Measurements from ENCODE around the gene LDHAL6B.

LDHAL6B gene

GRCh38 chr15:59178151-59178695, 28.4 kb upstream of the LDHAL6B start:
- no peak overlapping the region for H2AFZ ChIP-seq (ENCODE audit: insufficient read depth, low read length, poor library complexity)
- H3K23ac ChIP-seq (ENCODE audit: low read length): no peak overlapping the region
- no peak for DNase-seq
- H2BK5ac ChIP-seq (ENCODE audit: low read depth, low read length, poor library complexity): no peak overlapping the region
- no peak overlapping the region for H3K27ac ChIP-seq (ENCODE audit: low read depth, low read length)
- H2BK12ac ChIP-seq (ENCODE audit: low read length): no peak overlapping the region
- H3K79me2 ChIP-seq (ENCODE audit: control insufficient read depth, insufficient read depth, low read length, poor library complexity): no peaks in the 10 kb centered on the region
- H3K79me1 ChIP-seq (ENCODE audit: low read length): no peaks in the 10 kb centered on the region
- no peak overlapping the region for H3K14ac ChIP-seq (ENCODE audit: low read length)
- no peak overlapping the region for H3K4ac ChIP-seq (ENCODE audit: low read depth, low read length)
- no peaks in the 10 kb centered on the region for H3K27me3 ChIP-seq (ENCODE audit: insufficient read depth, low read length)
- peaks cover 0 to 2% of the 10 kb centered on the region in 2 experiments for H3K4me1 ChIP-seq (ENCODE audit: control insufficient read depth in 1 of 2, insufficient read depth in 2 of 2, low read length in 2 of 2)
- no CpG with 5 or more reads among the region's 16 CpGs for WGBS (ENCODE audit: extremely low coverage, insufficient coverage, insufficient read length)
- no peak overlapping the region for H3K9ac ChIP-seq (ENCODE audit: low read length)
- no peak overlapping the region for H4K8ac ChIP-seq (ENCODE audit: low read depth, low read length)
- no peak overlapping the region for H4K12ac ChIP-seq (ENCODE audit: low read depth, low read length)
- H3K4me2 ChIP-seq (ENCODE audit: low read length): no peak overlapping the region
- no peak overlapping the region for H3K4me3 ChIP-seq (ENCODE audit: low read depth, low read length)
- H4K91ac ChIP-seq (ENCODE audit: low read depth, low read length): no peak overlapping the region
- no peak overlapping the region for H3K18ac ChIP-seq (ENCODE audit: low read length)
- no peak overlapping the region for H2BK120ac ChIP-seq (ENCODE audit: insufficient read depth, low read length, poor library complexity)
- H3K9me3 ChIP-seq (ENCODE audit: insufficient read depth, low read depth, low read length): peaks cover 2% of the 10 kb centered on the region
- H3K36me3 ChIP-seq (ENCODE audit: control insufficient read depth in 1 of 2, insufficient read depth in 2 of 2, low read length in 2 of 2): peaks cover 10 to 13% of the 10 kb centered on the region in 2 experiments
- no peak overlapping the region for H2AK5ac ChIP-seq (ENCODE audit: low read length)

- H2BK120ac ChIP-seq (ENCODE audit: insufficient read depth, low read length, poor library complexity): no peak overlapping the region
- peaks cover 2% of the 10 kb centered on the region for H3K9me3 ChIP-seq (ENCODE audit: insufficient read depth, low read depth, low read length)
- no peak overlapping the region for H2AK5ac ChIP-seq (ENCODE audit: low read length)
- no peak overlapping the region for H4K12ac ChIP-seq (ENCODE audit: low read depth, low read length)
- H3K4me2 ChIP-seq (ENCODE audit: low read length): no peak overlapping the region
- no peak overlapping the region for H3K18ac ChIP-seq (ENCODE audit: low read length)
- H2BK12ac ChIP-seq (ENCODE audit: low read length): no peak overlapping the region
- H3K27me3 ChIP-seq (ENCODE audit: insufficient read depth, low read length): no peaks in the 10 kb centered on the region
- H3K14ac ChIP-seq (ENCODE audit: low read length): no peak overlapping the region
- H4K8ac ChIP-seq (ENCODE audit: low read depth, low read length): no peak overlapping the region
- H3K79me1 ChIP-seq (ENCODE audit: low read length): no peaks in the 10 kb centered on the region
- H3K36me3 ChIP-seq (ENCODE audit: control insufficient read depth in 1 of 2, insufficient read depth in 2 of 2, low read length in 2 of 2): peaks cover 8 to 9% of the 10 kb centered on the region in 2 experiments
- H4K91ac ChIP-seq (ENCODE audit: low read depth, low read length): no peak overlapping the region
- no peak for DNase-seq
- no peak overlapping the region for H3K4ac ChIP-seq (ENCODE audit: low read depth, low read length)
- no peak overlapping the region for H3K23ac ChIP-seq (ENCODE audit: low read length)
- no CpG with 5 or more reads among the region's 5 CpGs for WGBS (ENCODE audit: extremely low coverage, insufficient coverage, insufficient read length)
- H3K27ac ChIP-seq (ENCODE audit: low read depth, low read length): no peak overlapping the region
- H2BK5ac ChIP-seq (ENCODE audit: low read depth, low read length, poor library complexity): no peak overlapping the region
- no peak overlapping the region for H3K4me3 ChIP-seq (ENCODE audit: low read depth, low read length)
- H3K79me2 ChIP-seq (ENCODE audit: control insufficient read depth, insufficient read depth, low read length, poor library complexity): no peaks in the 10 kb centered on the region
- no peak overlapping the region for H2AFZ ChIP-seq (ENCODE audit: insufficient read depth, low read length, poor library complexity)
- H3K4me1 ChIP-seq (ENCODE audit: control insufficient read depth in 1 of 2, insufficient read depth in 2 of 2, low read length in 2 of 2): peaks cover 0 to 2% of the 10 kb centered on the region in 2 experiments
- no peak overlapping the region for H3K9ac ChIP-seq (ENCODE audit: low read length)
Measured at GRCh38 chr15:59179717-59180116, 26.9 kb upstream of the LDHAL6B start.

GRCh38 chr15:59180945-59181600, 25.6 kb upstream of the LDHAL6B start:
- no peak overlapping the region for H2BK120ac ChIP-seq (ENCODE audit: insufficient read depth, low read length, poor library complexity)
- H2BK12ac ChIP-seq (ENCODE audit: low read length): no peak overlapping the region
- no peak overlapping the region for H2AFZ ChIP-seq (ENCODE audit: insufficient read depth, low read length, poor library complexity)
- no peaks in the 10 kb centered on the region for H3K79me2 ChIP-seq (ENCODE audit: control insufficient read depth, insufficient read depth, low read length, poor library complexity)
- H3K4ac ChIP-seq (ENCODE audit: low read depth, low read length): no peak overlapping the region
- no peak overlapping the region for H3K23ac ChIP-seq (ENCODE audit: low read length)
- H3K79me1 ChIP-seq (ENCODE audit: low read length): no peaks in the 10 kb centered on the region
- no peak overlapping the region for H4K91ac ChIP-seq (ENCODE audit: low read depth, low read length)
- H3K27ac ChIP-seq (ENCODE audit: low read depth, low read length): no peak overlapping the region
- H3K4me3 ChIP-seq (ENCODE audit: low read depth, low read length): no peak overlapping the region
- H3K18ac ChIP-seq (ENCODE audit: low read length): no peak overlapping the region
- no peak overlapping the region for H4K8ac ChIP-seq (ENCODE audit: low read depth, low read length)
- no peak overlapping the region for H3K4me2 ChIP-seq (ENCODE audit: low read length)
- no peak overlapping the region for H3K9ac ChIP-seq (ENCODE audit: low read length)
- H3K14ac ChIP-seq (ENCODE audit: low read length): no peak overlapping the region
- no peak for DNase-seq
- no peak overlapping the region for H2AK5ac ChIP-seq (ENCODE audit: low read length)
- peaks cover 2% of the 10 kb centered on the region for H3K9me3 ChIP-seq (ENCODE audit: insufficient read depth, low read depth, low read length)
- H2BK5ac ChIP-seq (ENCODE audit: low read depth, low read length, poor library complexity): no peak overlapping the region
- H3K4me1 ChIP-seq (ENCODE audit: control insufficient read depth in 1 of 2, insufficient read depth in 2 of 2, low read length in 2 of 2): peaks cover 0 to 2% of the 10 kb centered on the region in 2 experiments
- peaks cover 8 to 9% of the 10 kb centered on the region in 2 experiments for H3K36me3 ChIP-seq (ENCODE audit: control insufficient read depth in 1 of 2, insufficient read depth in 2 of 2, low read length in 2 of 2)
- no peak overlapping the region for H4K12ac ChIP-seq (ENCODE audit: low read depth, low read length)
- no CpG with 5 or more reads among the region's 5 CpGs for WGBS (ENCODE audit: extremely low coverage, insufficient coverage, insufficient read length)
- no peaks in the 10 kb centered on the region for H3K27me3 ChIP-seq (ENCODE audit: insufficient read depth, low read length)

GRCh38 chr15:59185725-59186124, 20.9 kb upstream of the LDHAL6B start:
- no peak overlapping the region for H2BK12ac ChIP-seq (ENCODE audit: low read length)
- peaks cover 0 to 2% of the 10 kb centered on the region in 2 experiments for H3K36me3 ChIP-seq (ENCODE audit: control insufficient read depth in 1 of 2, insufficient read depth in 2 of 2, low read length in 2 of 2)
- no peak overlapping the region for H3K4ac ChIP-seq (ENCODE audit: low read depth, low read length)
- no peak overlapping the region for H3K27ac ChIP-seq (ENCODE audit: low read depth, low read length)
- H4K91ac ChIP-seq (ENCODE audit: low read depth, low read length): no peak overlapping the region
- H3K4me2 ChIP-seq (ENCODE audit: low read length): no peak overlapping the region
- no peak overlapping the region for H3K23ac ChIP-seq (ENCODE audit: low read length)
- no peaks in the 10 kb centered on the region for H3K27me3 ChIP-seq (ENCODE audit: insufficient read depth, low read length)
- WGBS (ENCODE audit: extremely low coverage, insufficient coverage, insufficient read length): no CpG with 5 or more reads among the region's 2 CpGs
- H3K14ac ChIP-seq (ENCODE audit: low read length): no peak overlapping the region
- H4K12ac ChIP-seq (ENCODE audit: low read depth, low read length): no peak overlapping the region
- no peaks in the 10 kb centered on the region for H3K79me1 ChIP-seq (ENCODE audit: low read length)
- H3K9me3 ChIP-seq (ENCODE audit: insufficient read depth, low read depth, low read length): peaks cover 2% of the 10 kb centered on the region
- no peak overlapping the region for H2AK5ac ChIP-seq (ENCODE audit: low read length)
- no peak overlapping the region for H2BK120ac ChIP-seq (ENCODE audit: insufficient read depth, low read length, poor library complexity)
- no peak overlapping the region for H2BK5ac ChIP-seq (ENCODE audit: low read depth, low read length, poor library complexity)
- H4K8ac ChIP-seq (ENCODE audit: low read depth, low read length): no peak overlapping the region
- H3K18ac ChIP-seq (ENCODE audit: low read length): no peak overlapping the region
- DNase-seq: no peak
- H3K9ac ChIP-seq (ENCODE audit: low read length): no peak overlapping the region
- H3K4me3 ChIP-seq (ENCODE audit: low read depth, low read length): no peak overlapping the region
- no peaks in the 10 kb centered on the region for H3K4me1 ChIP-seq (ENCODE audit: control insufficient read depth in 1 of 2, insufficient read depth in 2 of 2, low read length in 2 of 2)
- no peak overlapping the region for H2AFZ ChIP-seq (ENCODE audit: insufficient read depth, low read length, poor library complexity)
- no peaks in the 10 kb centered on the region for H3K79me2 ChIP-seq (ENCODE audit: control insufficient read depth, insufficient read depth, low read length, poor library complexity)
